Embryonic facial prominence (tissue), 1 donor: ENCODE results near the gene NPPC.
"Not testable (repeated sequence)": the region's sequence is repeated elsewhere in the genome, so short reads cannot be mapped to it uniquely, and the experiment has no call there.

Experiments used
- DNase-seq: peaks from one replicate; pipeline ENCODE4 v3.0.0-alpha.2; 2016; ENCODE audit errors: extremely low spot score

The NPPC gene

GRCh38 chr2:231886071-231886681, 40.0 kb downstream of the NPPC start:
- no peak for DNase-seq

GRCh38 chr2:231884438-231885140, 41.6 kb downstream of the NPPC start:
- DNase-seq, result no peak

GRCh38 chr2:231883468-231883881, 42.7 kb downstream of the NPPC start:
- DNase-seq, result no peak

GRCh38 chr2:231882646-231883045, 43.5 kb downstream of the NPPC start:
- no peak for DNase-seq

GRCh38 chr2:231880371-231880770, 45.8 kb downstream of the NPPC start:
- not testable (repeated sequence) for DNase-seq

- DNase-seq, result no peak
These were observed 47.0 kb downstream of the NPPC start for GRCh38 chr2:231879216-231879615.

GRCh38 chr2:231877533-231878456, 48.4 kb downstream of the NPPC start:
- no peak for DNase-seq

GRCh38 chr2:231874944-231875343, 51.3 kb downstream of the NPPC start:
- no peak for DNase-seq
